Measurements from ENCODE around the gene ASPSCR1. TPM values are rescaled to one million over a fixed set of nuclear protein-coding genes. Genes with fewer than 3 reads are reported as not detected.

The ASPSCR1 gene
- total RNA-seq, 1 experiment from 2014 or later: 51.0 TPM

DNA sequence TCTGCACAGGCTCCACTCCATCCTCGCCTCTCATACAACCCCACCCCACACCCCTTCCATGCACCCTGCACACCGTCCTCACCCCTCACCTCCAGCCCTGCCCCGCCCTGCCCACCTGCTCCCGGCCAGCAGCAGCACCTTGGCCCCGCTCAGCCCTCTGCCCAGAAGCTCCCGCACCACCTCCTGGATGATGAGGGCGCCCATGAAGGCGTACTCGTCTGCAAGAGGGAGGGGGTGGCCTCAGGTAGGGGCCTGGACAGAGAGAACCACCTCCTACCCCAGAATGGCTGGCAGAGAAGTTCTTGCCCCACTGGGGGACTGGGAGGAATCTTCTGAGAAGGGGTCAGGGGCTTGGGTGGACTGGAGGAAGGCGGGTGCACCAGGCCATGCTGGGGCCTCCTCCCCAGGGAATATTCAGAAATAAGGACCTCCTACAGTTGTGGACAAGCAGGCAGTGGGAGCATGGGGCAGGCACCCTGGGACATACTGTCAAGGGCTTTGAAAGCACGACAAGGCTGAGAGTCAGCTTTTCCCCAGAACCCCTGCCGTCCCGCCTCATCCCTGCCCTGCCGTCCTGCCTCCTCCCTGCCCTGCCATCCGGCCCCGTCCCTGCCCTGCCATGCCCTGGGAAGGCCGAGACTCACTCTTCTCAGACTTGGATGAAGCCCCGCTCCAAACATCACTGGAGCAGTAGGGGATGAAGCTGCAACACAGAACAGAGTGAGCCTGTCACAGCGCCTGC lies 19.6 kb upstream of the ASPSCR1 start:
- H3K9me3 ChIP-seq (ENCODE audit: control insufficient read depth in 1 of 2, insufficient read depth in 1 of 2, low read depth in 1 of 2, low read length in 2 of 2): no peaks in the 10 kb centered on the region
- no peaks in the 10 kb centered on the region for H3K36me3 ChIP-seq (ENCODE audit: control insufficient read depth in 1 of 2, insufficient read depth in 2 of 2, low read length in 2 of 2)
- no peak for TF ChIP-seq FOSL1 (IDR thresholded peaks at IDR 0.05; ENCODE audit: low read depth)
- no peak for TF ChIP-seq CTCF (IDR thresholded peaks at IDR 0.05 in 2 of 3, conservative IDR thresholded peaks at IDR 0.05 in 1 of 3; ENCODE audit: borderline replicate concordance in 1 of 3, insufficient read depth in 1 of 3, low read depth in 2 of 3, low read length in 2 of 3)
- TF ChIP-seq YY1 (IDR thresholded peaks at IDR 0.05; ENCODE audit: extremely low read depth, insufficient replicate concordance, low read depth, low read length): no peak
- TF ChIP-seq SIN3A (IDR thresholded peaks at IDR 0.05; ENCODE audit: low read depth): no peak
- TF ChIP-seq POLR2AphosphoS5 (IDR thresholded peaks at IDR 0.05; ENCODE audit: low read depth, low read length): no peak
- H3K79me2 ChIP-seq (ENCODE audit: insufficient read depth, low read length): no peaks in the 10 kb centered on the region
- no peak overlapping the region for H3K27ac ChIP-seq (ENCODE audit: low read depth, low read length)
- intact Hi-C loops (cut with micrococcal nuclease): no loop called here
- no peaks in the 10 kb centered on the region for H3K27me3 ChIP-seq (ENCODE audit: insufficient read depth, low read length)
- RAD21 ChIA-PET (ENCODE audit: low non-redundant PET in 1 of 2, low total read pairs in 2 of 2, uncharacterized antibody in 2 of 2, unreplicated experiment in 2 of 2): no interaction called here
- no peak overlapping the region for H2AFZ ChIP-seq (ENCODE audit: low read depth, low read length, poor library complexity, severe bottlenecking)
- H4K20me1 ChIP-seq (ENCODE audit: insufficient read depth): no peaks in the 10 kb centered on the region
- CTCF ChIA-PET: interaction anchor here (0.6 kb wide), 1 partner anchor 64 kb away, joined by 3 read pairs; no protein-coding TSS in a partner anchor
- DNase-seq (ENCODE audit: low read depth, low spot score): no peak
- peaks cover 11 to 22% of the 10 kb centered on the region in 2 experiments for H3K4me1 ChIP-seq (ENCODE audit: control insufficient read depth in 1 of 2, insufficient read depth in 2 of 2, low read length in 2 of 2)
- no peaks in the 10 kb centered on the region for H3K9me2 ChIP-seq (ENCODE audit: insufficient read depth)
- H3K9ac ChIP-seq (ENCODE audit: low read length): no peak overlapping the region
- no TSS peak for BruUV-seq (replicated peaks)
- no peak overlapping the region for H3K4me3 ChIP-seq (replicated peaks in 1 of 2; ENCODE audit: low read depth in 1 of 2, low read length in 2 of 2)
- no peak for ATAC-seq
- POLR2A ChIA-PET: no interaction called here
- H3K4me2 ChIP-seq (ENCODE audit: low read length): no peak overlapping the region

Measured in HCT116 (cell line).